Measurements from ENCODE around the gene FBRSL1. TPM values are rescaled to one million over a fixed set of nuclear protein-coding genes. Genes with fewer than 3 reads are reported as not detected.

Gene FBRSL1
- total and polyA plus RNA-seq, 2 donors from 2014 or later: 23.8 to 44.7 TPM

DNA sequence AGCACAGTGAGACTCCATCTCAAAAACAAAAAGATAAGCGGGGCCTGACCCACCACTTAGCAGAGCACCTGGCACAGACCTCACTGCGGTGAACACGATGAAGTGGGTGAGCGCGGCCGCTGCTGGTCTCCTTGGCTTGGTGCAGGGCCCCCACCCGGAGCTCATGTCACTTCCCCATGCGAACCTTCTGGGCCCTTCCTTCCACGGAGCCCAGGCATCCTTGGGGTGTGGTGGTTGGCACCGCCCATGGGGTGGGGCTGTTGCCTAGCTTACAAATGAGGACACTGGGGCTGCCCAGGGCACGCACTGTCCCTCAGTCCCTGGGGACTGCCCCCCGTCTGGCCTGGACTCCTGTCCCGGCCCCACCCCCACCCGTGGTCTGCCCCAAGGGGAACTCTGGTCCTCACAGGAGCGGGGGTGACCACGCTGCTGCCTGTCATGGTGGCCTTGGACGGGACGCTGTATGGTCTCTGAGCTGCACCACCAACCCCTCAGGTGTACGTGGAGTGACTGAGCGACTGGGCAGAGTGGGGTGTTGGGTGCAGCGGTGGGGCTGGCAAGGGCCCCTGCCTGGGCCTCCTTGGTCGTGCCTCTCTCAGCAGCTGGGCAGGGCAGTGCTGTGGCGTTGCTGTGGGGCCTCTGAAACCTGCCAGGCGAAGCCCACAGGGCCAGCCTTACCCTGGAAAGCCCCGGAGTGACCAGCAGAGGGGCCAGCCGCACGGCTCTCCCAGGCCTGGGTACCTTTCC is 15.3 kb downstream of the FBRSL1 start:
- intact Hi-C loops (cut with DNase I): no loop called here
- Histone ChIP-seq H3K9me3 (ENCODE audit: control insufficient read depth in 2 of 3, insufficient read depth in 1 of 3, low read length in 3 of 3) (no peaks in the 10 kb centered on the region), H3K9ac (ENCODE audit: low read length in 3 of 3) (peak overlapping the region in 1 of 3 donors; percentile 46), H3K36me3 (ENCODE audit: control insufficient read depth in 2 of 3, insufficient read depth in 3 of 3, low read length in 3 of 3) (no peaks in the 10 kb centered on the region), H3K27ac (ENCODE audit: low read depth in 2 of 2, low read length in 2 of 2) (no peak overlapping the region), H3K4me1 (ENCODE audit: control insufficient read depth in 2 of 3, insufficient read depth in 2 of 3, low read depth in 1 of 3, low read length in 3 of 3) (peaks cover 0 to 67% (median 8%) of the 10 kb centered on the region in 3 donors), H3K4me3 (ENCODE audit: low read length in 3 of 3) (no peak overlapping the region), H3K27me3 (ENCODE audit: control insufficient read depth, insufficient read depth, low read length) (no peaks in the 10 kb centered on the region)
- FAIRE-seq (no peak), DNase-seq (no peak)
- TF ChIP-seq CTCF (IDR thresholded peaks at IDR 0.05; ENCODE audit: borderline replicate concordance, extremely low read depth, insufficient read depth): no peak

DNA sequence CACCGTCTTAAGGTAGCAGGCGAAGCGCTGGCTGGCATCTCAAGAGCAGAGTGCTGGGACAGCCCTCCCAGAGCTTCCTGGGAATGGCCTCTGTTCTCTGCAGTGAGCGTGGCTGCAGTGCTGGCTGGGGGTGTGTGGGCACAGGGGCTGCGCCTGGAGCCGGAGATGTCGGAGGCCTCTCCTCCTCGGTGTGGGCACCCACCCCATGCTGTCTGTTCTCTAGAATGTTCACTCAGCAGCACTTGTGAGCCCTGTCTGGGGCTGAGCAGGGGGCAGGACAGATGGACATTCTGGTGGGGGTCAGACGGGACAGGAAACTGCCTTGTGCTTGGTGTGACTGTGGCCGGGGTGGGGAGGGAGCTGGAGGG is 15.9 kb downstream of the FBRSL1 start:
- Histone ChIP-seq H3K9ac (ENCODE audit: low read length in 3 of 3) (peak overlapping the region in 1 of 3 donors; percentile 46), H3K9me3 (ENCODE audit: control insufficient read depth in 2 of 3, insufficient read depth in 1 of 3, low read length in 3 of 3) (no peaks in the 10 kb centered on the region), H3K4me1 (ENCODE audit: control insufficient read depth in 2 of 3, insufficient read depth in 2 of 3, low read depth in 1 of 3, low read length in 3 of 3) (peaks cover 0 to 61% (median 8%) of the 10 kb centered on the region in 3 donors), H3K27me3 (ENCODE audit: control insufficient read depth, insufficient read depth, low read length) (no peaks in the 10 kb centered on the region), H3K4me3 (ENCODE audit: low read length in 3 of 3) (no peak overlapping the region), H3K27ac (ENCODE audit: low read depth in 2 of 2, low read length in 2 of 2) (no peak overlapping the region), H3K36me3 (ENCODE audit: control insufficient read depth in 2 of 3, insufficient read depth in 3 of 3, low read length in 3 of 3) (no peaks in the 10 kb centered on the region)
- DNase-seq (no peak), FAIRE-seq (no peak)
- TF ChIP-seq CTCF (IDR thresholded peaks at IDR 0.05; ENCODE audit: borderline replicate concordance, extremely low read depth, insufficient read depth): no peak
- intact Hi-C loops (cut with DNase I): no loop called here

GRCh38 chr12:132506328-132507160 is 16.6 kb downstream of the FBRSL1 start:
- H3K4me1 ChIP-seq (ENCODE audit: control insufficient read depth in 2 of 3, insufficient read depth in 2 of 3, low read depth in 1 of 3, low read length in 3 of 3): peaks cover 0 to 54% (median 8%) of the 10 kb centered on the region in 3 donors
- peak overlapping the region; percentile 9 to 33 for H3K27ac ChIP-seq (ENCODE audit: low read depth in 2 of 2, low read length in 2 of 2)
- no peaks in the 10 kb centered on the region for H3K9me3 ChIP-seq (ENCODE audit: control insufficient read depth in 2 of 3, insufficient read depth in 1 of 3, low read length in 3 of 3)
- peak overlapping the region in 1 of 3 donors; percentile 0 for H3K4me3 ChIP-seq (ENCODE audit: low read length in 3 of 3)
- no peak for TF ChIP-seq CTCF (IDR thresholded peaks at IDR 0.05; ENCODE audit: borderline replicate concordance, extremely low read depth, insufficient read depth)
- peak overlapping the region in 1 of 3 donors; percentile 31 for H3K9ac ChIP-seq (ENCODE audit: low read length in 3 of 3)
- DNase-seq (peak; percentile 90 to 96 (median 93)), FAIRE-seq (no peak)
- H3K27me3 ChIP-seq (ENCODE audit: control insufficient read depth, insufficient read depth, low read length): no peaks in the 10 kb centered on the region
- H3K36me3 ChIP-seq (ENCODE audit: control insufficient read depth in 2 of 3, insufficient read depth in 3 of 3, low read length in 3 of 3): no peaks in the 10 kb centered on the region
- intact Hi-C loops (cut with DNase I): no loop called here
